AG10803 (cell line): ENCODE measurements around the gene PRDM16.

Source experiments
- DNase-seq: peaks from one replicate; pipeline ENCODE4 v3.0.0; 2010; ENCODE audit warnings: low read depth
- H3K4me3 ChIP-seq: 2 replicates; pipeline ENCODE4 v1.5.1; 2011; ENCODE audit warnings: mild to moderate bottlenecking, low read length, control low read depth
- TF ChIP-seq, protein P1 (sequence below): conservative IDR thresholded peaks from 2 replicates; pipeline ENCODE4 v1.5.1; 2011; ENCODE audit warnings: mild to moderate bottlenecking, low read length, control low read depth, inconsistent platforms

PRDM16 gene

GRCh38 chr1:3401585-3402257 lies 332.7 kb downstream of the PRDM16 start:
- TF ChIP-seq, protein P1, sequence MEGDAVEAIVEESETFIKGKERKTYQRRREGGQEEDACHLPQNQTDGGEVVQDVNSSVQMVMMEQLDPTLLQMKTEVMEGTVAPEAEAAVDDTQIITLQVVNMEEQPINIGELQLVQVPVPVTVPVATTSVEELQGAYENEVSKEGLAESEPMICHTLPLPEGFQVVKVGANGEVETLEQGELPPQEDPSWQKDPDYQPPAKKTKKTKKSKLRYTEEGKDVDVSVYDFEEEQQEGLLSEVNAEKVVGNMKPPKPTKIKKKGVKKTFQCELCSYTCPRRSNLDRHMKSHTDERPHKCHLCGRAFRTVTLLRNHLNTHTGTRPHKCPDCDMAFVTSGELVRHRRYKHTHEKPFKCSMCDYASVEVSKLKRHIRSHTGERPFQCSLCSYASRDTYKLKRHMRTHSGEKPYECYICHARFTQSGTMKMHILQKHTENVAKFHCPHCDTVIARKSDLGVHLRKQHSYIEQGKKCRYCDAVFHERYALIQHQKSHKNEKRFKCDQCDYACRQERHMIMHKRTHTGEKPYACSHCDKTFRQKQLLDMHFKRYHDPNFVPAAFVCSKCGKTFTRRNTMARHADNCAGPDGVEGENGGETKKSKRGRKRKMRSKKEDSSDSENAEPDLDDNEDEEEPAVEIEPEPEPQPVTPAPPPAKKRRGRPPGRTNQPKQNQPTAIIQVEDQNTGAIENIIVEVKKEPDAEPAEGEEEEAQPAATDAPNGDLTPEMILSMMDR, result no peak
- no peak overlapping the region for H3K4me3 ChIP-seq
- DNase-seq, result no peak

DNA sequence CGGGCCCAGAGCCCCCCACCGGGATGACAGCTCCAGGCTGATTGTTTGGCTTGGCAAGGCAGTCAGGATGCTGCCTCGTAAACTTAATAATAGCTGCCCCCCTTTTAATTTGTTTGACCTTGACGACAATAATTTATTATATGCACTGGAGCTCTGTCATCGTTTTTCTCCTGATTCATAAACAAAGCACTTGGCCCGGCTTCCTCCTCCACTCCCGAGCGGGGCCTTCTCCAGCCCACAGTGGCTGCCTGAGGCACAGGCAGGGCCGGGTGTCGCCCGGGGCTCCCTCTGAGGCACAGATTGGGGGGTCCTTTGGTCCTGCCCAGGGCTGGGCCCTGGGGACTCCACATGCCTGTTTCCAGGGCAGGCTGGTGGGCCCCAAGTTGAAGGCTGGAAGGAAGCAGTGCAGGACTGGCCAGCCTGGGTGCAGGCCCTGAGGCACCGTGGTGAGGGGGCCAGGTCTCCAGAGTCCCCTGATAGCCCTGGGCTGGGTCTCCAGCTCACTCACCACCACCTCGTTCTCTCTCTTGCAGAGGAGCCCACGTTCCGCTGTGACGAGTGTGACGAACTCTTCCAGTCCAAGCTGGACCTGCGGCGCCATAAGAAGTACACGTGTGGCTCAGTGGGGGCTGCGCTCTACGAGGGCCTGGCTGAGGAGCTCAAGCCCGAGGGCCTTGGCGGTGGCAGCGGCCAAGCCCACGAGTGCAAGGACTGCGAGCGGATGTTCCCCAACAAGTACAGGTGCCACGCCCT lies 333.4 kb downstream of the PRDM16 start:
- H3K4me3 ChIP-seq, result no peak overlapping the region
- DNase-seq, result peak; percentile 18
- TF ChIP-seq, protein P1, result no peak

GRCh38 chr1:3403011-3403345 lies 334.0 kb downstream of the PRDM16 start:
- TF ChIP-seq, protein P1, result no peak
- no peak for DNase-seq
- H3K4me3 ChIP-seq, result no peak overlapping the region

- H3K4me3 ChIP-seq, result no peak overlapping the region
- TF ChIP-seq, protein P1, result peak; percentile 19; the same call in 1 of the 2 replicates
- DNase-seq, result no peak
Observed at GRCh38 chr1:3403388-3404231, 334.6 kb downstream of the PRDM16 start.

- no peak for DNase-seq
- TF ChIP-seq, protein P1, result no peak
- H3K4me3 ChIP-seq, result no peak overlapping the region
Observed at GRCh38 chr1:3404301-3404700, 335.3 kb downstream of the PRDM16 start.

DNA sequence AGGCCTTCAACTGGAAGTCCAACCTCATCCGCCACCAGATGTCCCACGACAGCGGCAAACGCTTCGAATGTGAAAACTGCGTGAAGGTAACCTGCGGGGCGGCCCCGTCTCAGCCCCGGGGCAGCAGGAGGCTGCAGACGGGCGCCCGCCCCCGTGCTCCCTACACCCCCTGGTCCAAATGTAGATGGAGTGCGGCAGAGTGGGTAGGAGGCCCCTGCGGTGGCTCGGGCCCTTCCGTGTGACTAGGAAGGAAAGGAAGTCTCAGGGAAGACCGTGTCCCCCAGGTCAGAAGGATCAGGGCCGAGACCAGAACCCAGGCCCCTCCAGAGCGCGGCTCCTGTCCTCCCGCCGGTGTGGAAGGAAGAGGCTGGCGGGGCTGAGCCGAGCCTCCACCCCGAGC lies 335.8 kb downstream of the PRDM16 start:
- no peak for DNase-seq
- TF ChIP-seq, protein P1, result no peak
- H3K4me3 ChIP-seq, result no peak overlapping the region
